ENCODE measurements around the gene BRMS1.
A peak's percentile ranks its signal among the peaks of the same experiment; 100 is the strongest.

BRMS1 gene

GRCh38 chr11:66344550-66345315 is at the start of gene BRMS1:
Gene BRMS1 (minus strand): TSS chr11:66345104. CDS start chr11:66342234, 2,870 bp downstream.
- TF ChIP-seq TCF12 (IDR thresholded peaks at IDR 0.05; ENCODE audit: low read depth) (peak; percentile 73), EP300 (IDR thresholded peaks at IDR 0.05; ENCODE audit: borderline replicate concordance) (no peak), FOXM1 (IDR thresholded peaks at IDR 0.05; ENCODE audit: borderline replicate concordance, low read depth) (peak; percentile 20; the same call in 1 of the 2 replicates), EGR1 (IDR thresholded peaks at IDR 0.05) (no peak), CEBPB (IDR thresholded peaks at IDR 0.05) (no peak), TEAD4 (IDR thresholded peaks at IDR 0.05) (no peak), ZBTB7A (IDR thresholded peaks at IDR 0.05; ENCODE audit: low read depth) (no peak), TAF1 (IDR thresholded peaks at IDR 0.05; ENCODE audit: low read depth) (peak; percentile 86), MAX (IDR thresholded peaks at IDR 0.05) (peak; percentile 70), CREB1 (IDR thresholded peaks at IDR 0.05; ENCODE audit: low read depth) (peak; percentile 97), RAD21 (IDR thresholded peaks at IDR 0.05; ENCODE audit: low read depth) (no peak), REST (IDR thresholded peaks at IDR 0.05; ENCODE audit: low read depth) (no peak), USF1 (IDR thresholded peaks at IDR 0.05) (no peak), NFIC (IDR thresholded peaks at IDR 0.05) (no peak), YY1 (IDR thresholded peaks at IDR 0.05; ENCODE audit: low read depth) (peak; percentile 78)

GRCh38 chr11:66393954-66394353 is 49.0 kb upstream of the BRMS1 start:
- TF ChIP-seq ZBTB7A (IDR thresholded peaks at IDR 0.05; ENCODE audit: low read depth) (no peak), REST (IDR thresholded peaks at IDR 0.05; ENCODE audit: low read depth) (no peak), FOXM1 (IDR thresholded peaks at IDR 0.05; ENCODE audit: borderline replicate concordance, low read depth) (no peak), RAD21 (IDR thresholded peaks at IDR 0.05; ENCODE audit: low read depth) (no peak), CEBPB (IDR thresholded peaks at IDR 0.05) (no peak)

GRCh38 chr11:66391322-66391721 is 46.4 kb upstream of the BRMS1 start:
- TF ChIP-seq REST (IDR thresholded peaks at IDR 0.05; ENCODE audit: low read depth): no peak
- TF ChIP-seq ZBTB7A (IDR thresholded peaks at IDR 0.05; ENCODE audit: low read depth): no peak
- no peak for TF ChIP-seq CEBPB (IDR thresholded peaks at IDR 0.05)
- no peak for TF ChIP-seq YY1 (IDR thresholded peaks at IDR 0.05; ENCODE audit: low read depth)
- no peak for TF ChIP-seq MAX (IDR thresholded peaks at IDR 0.05)
- no peak for TF ChIP-seq TAF1 (IDR thresholded peaks at IDR 0.05; ENCODE audit: low read depth)
- no peak for TF ChIP-seq EP300 (IDR thresholded peaks at IDR 0.05; ENCODE audit: borderline replicate concordance)
- no peak for TF ChIP-seq RAD21 (IDR thresholded peaks at IDR 0.05; ENCODE audit: low read depth)
- no peak for TF ChIP-seq FOXM1 (IDR thresholded peaks at IDR 0.05; ENCODE audit: borderline replicate concordance, low read depth)
- no peak for TF ChIP-seq TEAD4 (IDR thresholded peaks at IDR 0.05)
- no peak for TF ChIP-seq USF1 (IDR thresholded peaks at IDR 0.05)
- TF ChIP-seq EGR1 (IDR thresholded peaks at IDR 0.05): no peak
- no peak for TF ChIP-seq TCF12 (IDR thresholded peaks at IDR 0.05; ENCODE audit: low read depth)

GRCh38 chr11:66388780-66389386 is 44.0 kb upstream of the BRMS1 start:
- no peak for TF ChIP-seq ZBTB7A (IDR thresholded peaks at IDR 0.05; ENCODE audit: low read depth)
- no peak for TF ChIP-seq EGR1 (IDR thresholded peaks at IDR 0.05)
- no peak for TF ChIP-seq REST (IDR thresholded peaks at IDR 0.05; ENCODE audit: low read depth)
- TF ChIP-seq RAD21 (IDR thresholded peaks at IDR 0.05; ENCODE audit: low read depth): peak; percentile 79
- TF ChIP-seq YY1 (IDR thresholded peaks at IDR 0.05; ENCODE audit: low read depth): no peak
- TF ChIP-seq MAX (IDR thresholded peaks at IDR 0.05): no peak

Measured in Ishikawa (cell line).